SK-MEL-5 (cell line): ENCODE results near the gene RASIP1. TPM values are rescaled to one million over a fixed set of nuclear protein-coding genes. Genes with fewer than 3 reads are reported as not detected.

ENCODE experiments used
- DNase-seq: peaks from one replicate; pipeline ENCODE4 v3.0.0-alpha.2; 2016; ENCODE audit warnings: low read depth, low spot score
- in situ Hi-C: cut with HindIII; loops from 2 replicates; pipeline ENCODE4 v1.10.0; 2016; ENCODE audit warnings: low sequenced_read_pairs, high pct_unique_total_duplicates, low pct_unique_long_range_greater_than_20kb
- total RNA-seq: library from RNA; depleted of rRNA; stranded (reverse); fragments of >200 nt; shearing (Covaris generic); gene quantifications from 2 replicates; pipeline ENCODE4 v1.2.3, GENCODE V29; 2014

RASIP1 gene
- total RNA-seq, 1 experiment from 2014 or later: 0.71 TPM

GRCh38 chr19:48739404-48740163 is 826 bp downstream of the RASIP1 start:
- DNase-seq: no peak
- in situ Hi-C loops: no loop called here

GRCh38 chr19:48738557-48739403 is 1.6 kb downstream of the RASIP1 start:
- peak; percentile 74 for DNase-seq

GRCh38 chr19:48737360-48737998 is 2.9 kb downstream of the RASIP1 start:
- in situ Hi-C loops: no loop called here
- DNase-seq: peak; percentile 40

More at GRCh38 chr19:48738557-48739403, 1.6 kb downstream of the RASIP1 start:
- in situ Hi-C loops: no loop called here

GRCh38 chr19:48735031-48735615 is 5.3 kb downstream of the RASIP1 start:
- in situ Hi-C loops: no loop called here
- DNase-seq: no peak

GRCh38 chr19:48734625-48735024 is 5.8 kb downstream of the RASIP1 start:
- in situ Hi-C loops: no loop called here
- DNase-seq: no peak

- DNase-seq: no peak
- in situ Hi-C loops: no loop called here
Observed at GRCh38 chr19:48731452-48731851, 9.0 kb downstream of the RASIP1 start.

- in situ Hi-C loops: no loop called here
- DNase-seq: no peak
Observed at GRCh38 chr19:48728911-48729664, 11.3 kb downstream of the RASIP1 start.

GRCh38 chr19:48726556-48726955 is 13.9 kb downstream of the RASIP1 start:
- in situ Hi-C loops: no loop called here
- DNase-seq: no peak

- peak; percentile 95 for DNase-seq
- in situ Hi-C loops: no loop called here
Observed at GRCh38 chr19:48724796-48725753, 15.3 kb downstream of the RASIP1 start.

- no peak for DNase-seq
- in situ Hi-C loops: no loop called here
Observed at GRCh38 chr19:48722196-48722708, 18.2 kb downstream of the RASIP1 start.

GRCh38 chr19:48720613-48721296 is 19.7 kb downstream of the RASIP1 start:
- in situ Hi-C loops: no loop called here
- peak; percentile 17 for DNase-seq

- in situ Hi-C loops: no loop called here
- DNase-seq: no peak
Observed at GRCh38 chr19:48720251-48720612, 20.2 kb downstream of the RASIP1 start.

- in situ Hi-C loops: no loop called here
- no peak for DNase-seq
Observed at GRCh38 chr19:48719263-48720171, 20.9 kb downstream of the RASIP1 start, which contains the start of gene MAMSTR. Gene MAMSTR (minus strand): TSS chr19:48719725. CDS start chr19:48719031, 694 bp downstream.

GRCh38 chr19:48718711-48719231 is 21.6 kb downstream of the RASIP1 start:
- DNase-seq: no peak
- in situ Hi-C loops: no loop called here
